H7 (cell line): ENCODE measurements around the gene PPM1M. TPM values are rescaled to one million over a fixed set of nuclear protein-coding genes. Genes with fewer than 3 reads are reported as not detected.

ENCODE experiments used
- DNase-seq: peaks from one replicate; pipeline ENCODE4 v3.0.0; 2012
- H3K27me3 ChIP-seq: 2 replicates; pipeline ENCODE4 v1.6.0; 2011; ENCODE audit warnings: mild to moderate bottlenecking, low read length; ENCODE audit not compliant: control insufficient read depth, insufficient read depth
- H3K36me3 ChIP-seq: replicated peaks from 2 replicates; pipeline ENCODE4 v1.5.1; 2011; ENCODE audit warnings: low read length; ENCODE audit not compliant: control insufficient read depth, insufficient read depth
- H3K4me3 ChIP-seq: 2 replicates; pipeline ENCODE4 v1.5.1; 2011; ENCODE audit warnings: low read depth, mild to moderate bottlenecking, control low read depth, low read length, moderate library complexity; ENCODE audit not compliant: insufficient read depth
- total RNA-seq: library from RNA; depleted of rRNA; stranded (reverse); fragments of >200 nt; shearing (Covaris generic); gene quantifications from 2 replicates; pipeline ENCODE4 v1.2.3, GENCODE V29; 2014; rRNA removed

The PPM1M gene
- 2.9 and 4.5 TPM in 2 replicates for total RNA-seq

GRCh38 chr3:52245322-52246263 is at the start of gene PPM1M:
Gene PPM1M, plus strand, starts transcription at chr3:52245759. Its CDS starts 66 bp downstream, at chr3:52245825.
- H3K4me3 ChIP-seq, result peak within 1 kb of the TSS; percentile 54
- peaks cover 27% of the 10 kb centered on the region for H3K27me3 ChIP-seq
- peaks cover 3% of the 10 kb centered on the region for H3K36me3 ChIP-seq
- peak; percentile 95 for DNase-seq

- no peak for DNase-seq
- H3K4me3 ChIP-seq, result no peak overlapping the region
- H3K27me3 ChIP-seq, result no peaks in the 10 kb centered on the region
- peaks cover 2% of the 10 kb centered on the region for H3K36me3 ChIP-seq
Measured at GRCh38 chr3:52195823-52196331, 49.7 kb upstream of the PPM1M start.

- no peaks in the 10 kb centered on the region for H3K27me3 ChIP-seq
- no peak overlapping the region for H3K4me3 ChIP-seq
- peak; percentile 21 for DNase-seq
Measured at GRCh38 chr3:52196977-52197376, 48.6 kb upstream of the PPM1M start.

GRCh38 chr3:52197499-52197841 is 48.1 kb upstream of the PPM1M start:
- peak overlapping the region; percentile 92 for H3K4me3 ChIP-seq
- H3K27me3 ChIP-seq, result no peaks in the 10 kb centered on the region
- H3K36me3 ChIP-seq, result peaks cover 8% of the 10 kb centered on the region
- no peak for DNase-seq

More at GRCh38 chr3:52196977-52197376, 48.6 kb upstream of the PPM1M start:
- peaks cover 5% of the 10 kb centered on the region for H3K36me3 ChIP-seq

- H3K4me3 ChIP-seq, result peak within 1 kb of the TSS; percentile 92
- H3K27me3 ChIP-seq, result no peaks in the 10 kb centered on the region
- peak; percentile 99 for DNase-seq
- peaks cover 12% of the 10 kb centered on the region for H3K36me3 ChIP-seq
Measured at GRCh38 chr3:52197842-52198625, 47.5 kb upstream of the PPM1M start, which contains the start of gene ALAS1. Gene ALAS1, plus strand, starts transcription at chr3:52198160. Its CDS starts 1,082 bp downstream, at chr3:52199242.

GRCh38 chr3:52198643-52199608 is 46.6 kb upstream of the PPM1M start:
- Histone ChIP-seq H3K36me3 (peaks cover 19% of the 10 kb centered on the region), H3K4me3 (peak overlapping the region; percentile 92), H3K27me3 (no peaks in the 10 kb centered on the region)
- DNase-seq, result no peak

GRCh38 chr3:52200981-52201679 is 44.4 kb upstream of the PPM1M start:
- DNase-seq, result no peak

GRCh38 chr3:52202384-52203077 is 43.0 kb upstream of the PPM1M start:
- DNase-seq, result no peak
- H3K27me3 ChIP-seq, result no peaks in the 10 kb centered on the region
- no peak overlapping the region for H3K4me3 ChIP-seq
- peaks cover 45% of the 10 kb centered on the region for H3K36me3 ChIP-seq

More at GRCh38 chr3:52200981-52201679, 44.4 kb upstream of the PPM1M start:
- no peak overlapping the region for H3K4me3 ChIP-seq
- H3K36me3 ChIP-seq, result peaks cover 39% of the 10 kb centered on the region
- no peaks in the 10 kb centered on the region for H3K27me3 ChIP-seq

GRCh38 chr3:52203701-52204100 is 41.9 kb upstream of the PPM1M start:
- Histone ChIP-seq H3K27me3 (no peaks in the 10 kb centered on the region), H3K4me3 (no peak overlapping the region), H3K36me3 (peaks cover 51% of the 10 kb centered on the region)
- DNase-seq, result no peak

- Histone ChIP-seq H3K27me3 (no peaks in the 10 kb centered on the region), H3K36me3 (peaks cover 51% of the 10 kb centered on the region), H3K4me3 (no peak overlapping the region)
- DNase-seq, result no peak
Measured at GRCh38 chr3:52204337-52205073, 41.1 kb upstream of the PPM1M start.

GRCh38 chr3:52205727-52206372 is 39.7 kb upstream of the PPM1M start:
- no peak for DNase-seq
- Histone ChIP-seq H3K4me3 (no peak overlapping the region), H3K27me3 (no peaks in the 10 kb centered on the region), H3K36me3 (peaks cover 59% of the 10 kb centered on the region)

- DNase-seq, result no peak
- Histone ChIP-seq H3K36me3 (peaks cover 63% of the 10 kb centered on the region), H3K4me3 (no peak overlapping the region), H3K27me3 (no peaks in the 10 kb centered on the region)
Measured at GRCh38 chr3:52208556-52208955, 37.0 kb upstream of the PPM1M start.
